ENCODE data around the gene LY9. TPM values are rescaled to one million over a fixed set of nuclear protein-coding genes. Genes with fewer than 3 reads are reported as not detected.

Gene LY9
- total RNA-seq, 1 experiment from 2014 or later, result not detected

GRCh38 chr1:160763993-160764392 lies 32.0 kb upstream of the LY9 start:
- intact Hi-C loops (cut with micrococcal nuclease), result no loop called here
- Histone ChIP-seq H3F3A (ENCODE audit: low read length, unreplicated experiment) (no peaks in the 10 kb centered on the region), H3K36me3 (ENCODE audit: low read depth, low read length) (no peaks in the 10 kb centered on the region), H3K9ac (ENCODE audit: low read length) (no peak overlapping the region), H3K4me3 (ENCODE audit: low read length) (no peak overlapping the region), H3K4me2 (ENCODE audit: low read length) (no peak overlapping the region), H3K9me3 (ENCODE audit: low read length) (no peaks in the 10 kb centered on the region), H3K79me2 (ENCODE audit: low read length) (no peaks in the 10 kb centered on the region), H3K9me2 (replicated peaks; ENCODE audit: low read length) (no peaks in the 10 kb centered on the region), H3K4me1 (ENCODE audit: insufficient read depth, low read length) (no peaks in the 10 kb centered on the region; the same call in 1 of the 2 replicates), H3K27me3 (ENCODE audit: low read length) (no peaks in the 10 kb centered on the region), H4K20me1 (ENCODE audit: low read length) (no peaks in the 10 kb centered on the region), H3K27ac (ENCODE audit: low read length) (no peak overlapping the region), H2AFZ (ENCODE audit: low read length) (no peak overlapping the region)
- no TSS peak for BruUV-seq (replicated peaks)
- DNase-seq (no peak), ATAC-seq (no peak)
- POLR2A ChIA-PET (ENCODE audit: unreplicated experiment), result no interaction called here
- TF ChIP-seq CTCF (conservative IDR thresholded peaks at IDR 0.05; ENCODE audit: low read depth, low read length) (no peak), EZH2phosphoT487 (IDR thresholded peaks at IDR 0.05; ENCODE audit: borderline replicate concordance, low read length) (no peak), EZH2 (IDR thresholded peaks at IDR 0.05; ENCODE audit: low read length, unreplicated experiment) (no peak)
- CTCF ChIA-PET, result no interaction called here

DNA sequence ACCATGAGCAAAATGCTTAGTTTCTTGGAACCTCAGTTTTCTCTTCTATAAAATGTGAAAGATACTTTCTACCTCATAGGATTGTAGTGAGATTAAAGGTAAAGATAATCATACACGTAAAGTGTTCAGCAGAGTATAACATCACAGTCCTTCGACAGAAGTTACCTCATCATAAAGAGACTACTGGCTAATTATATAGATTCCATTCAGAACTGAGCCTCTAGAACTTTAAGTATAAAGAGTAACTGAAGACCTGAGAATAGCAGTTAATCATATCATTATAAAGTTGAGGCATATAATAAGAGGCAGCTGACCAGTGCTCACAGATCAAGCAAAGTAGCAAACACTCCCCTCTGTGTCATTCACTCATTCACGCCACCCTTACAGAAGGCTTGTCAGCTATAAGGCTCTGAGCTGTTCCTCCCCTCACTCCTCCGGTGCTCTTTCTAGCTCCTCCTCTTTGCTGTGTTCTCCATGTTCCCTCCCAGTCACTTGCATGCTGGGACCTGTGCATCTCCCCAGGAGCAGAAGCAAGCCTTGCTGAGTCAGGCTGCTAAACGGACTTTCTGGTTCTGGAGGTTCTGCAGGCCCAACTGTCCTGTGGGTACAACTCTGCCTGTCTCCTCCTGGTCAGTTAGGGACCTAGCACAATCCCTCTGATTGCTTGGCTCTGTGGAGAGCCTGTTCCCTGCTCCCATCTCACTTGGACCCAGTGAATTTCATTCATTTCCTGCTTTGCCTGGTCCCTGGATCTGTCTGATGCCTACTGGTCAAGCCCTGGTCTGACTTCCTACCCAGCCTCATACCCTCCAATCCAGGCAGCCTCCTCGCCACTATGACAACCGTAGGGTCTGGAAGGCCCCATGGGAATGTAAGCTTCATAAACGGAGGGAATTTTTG lies 28.3 kb upstream of the LY9 start:
- Histone ChIP-seq H2AFZ (ENCODE audit: low read length) (peak overlapping the region; percentile 63), H4K20me1 (ENCODE audit: low read length) (no peaks in the 10 kb centered on the region), H3K9me2 (replicated peaks; ENCODE audit: low read length) (no peaks in the 10 kb centered on the region), H3K79me2 (ENCODE audit: low read length) (no peaks in the 10 kb centered on the region), H3K9me3 (ENCODE audit: low read length) (no peaks in the 10 kb centered on the region), H3F3A (ENCODE audit: low read length, unreplicated experiment) (no peaks in the 10 kb centered on the region), H3K4me2 (ENCODE audit: low read length) (peak overlapping the region; percentile 29), H3K27me3 (ENCODE audit: low read length) (no peaks in the 10 kb centered on the region), H3K9ac (ENCODE audit: low read length) (no peak overlapping the region), H3K36me3 (ENCODE audit: low read depth, low read length) (no peaks in the 10 kb centered on the region), H3K27ac (ENCODE audit: low read length) (no peak overlapping the region), H3K4me1 (ENCODE audit: insufficient read depth, low read length) (no peaks in the 10 kb centered on the region; the same call in 1 of the 2 replicates), H3K4me3 (ENCODE audit: low read length) (no peak overlapping the region; the same call in 1 of the 2 replicates)
- intact Hi-C loops (cut with micrococcal nuclease), result loop anchor here (5.0 kb wide), 1 partner anchor 40 kb away; no protein-coding TSS in a partner anchor
- no peak for TF ChIP-seq EZH2phosphoT487 (IDR thresholded peaks at IDR 0.05; ENCODE audit: borderline replicate concordance, low read length)
- TF ChIP-seq EZH2 (IDR thresholded peaks at IDR 0.05; ENCODE audit: low read length, unreplicated experiment), result no peak
- BruUV-seq (replicated peaks), result no TSS peak
- DNase-seq (no peak), ATAC-seq (peak; percentile 59)
- ChIA-PET CTCF (interaction anchor here (0.6 to 1.0 kb wide), 4 partner anchors 41 to 187 kb away, joined by 3 to 4 read pairs (median 3); partner anchors contain the start of gene ITLN2), POLR2A (ENCODE audit: unreplicated experiment) (interaction anchor here (0.6 kb wide), 1 partner anchor 563 kb away, joined by 5 read pairs; no protein-coding TSS in a partner anchor)

DNA sequence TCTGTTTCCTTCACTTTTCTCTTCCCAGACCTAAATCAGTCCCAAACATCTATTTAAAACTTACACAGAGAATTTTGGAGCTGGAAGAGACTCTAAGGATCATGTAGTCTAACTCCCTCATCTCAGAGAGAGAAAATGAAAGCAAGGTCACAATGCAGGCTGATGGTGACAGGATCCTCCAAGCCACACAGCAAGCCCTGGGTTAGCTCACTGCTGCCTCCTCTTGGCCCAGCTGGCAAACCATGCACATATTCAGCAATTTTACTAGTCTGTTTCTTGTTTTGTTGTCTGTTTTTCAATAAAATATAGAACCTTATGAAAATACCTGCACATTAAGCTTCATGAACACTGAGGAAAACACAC lies 27.7 kb upstream of the LY9 start:
- Histone ChIP-seq H3K79me2 (ENCODE audit: low read length) (no peaks in the 10 kb centered on the region), H3K27ac (ENCODE audit: low read length) (no peak overlapping the region), H3K9me3 (ENCODE audit: low read length) (no peaks in the 10 kb centered on the region), H3K9ac (ENCODE audit: low read length) (no peak overlapping the region), H3K9me2 (replicated peaks; ENCODE audit: low read length) (no peaks in the 10 kb centered on the region), H3K27me3 (ENCODE audit: low read length) (no peaks in the 10 kb centered on the region), H3K4me3 (ENCODE audit: low read length) (no peak overlapping the region; the same call in 1 of the 2 replicates), H3K36me3 (ENCODE audit: low read depth, low read length) (no peaks in the 10 kb centered on the region), H3K4me1 (ENCODE audit: insufficient read depth, low read length) (no peaks in the 10 kb centered on the region; the same call in 1 of the 2 replicates), H3K4me2 (ENCODE audit: low read length) (peak overlapping the region; percentile 29), H4K20me1 (ENCODE audit: low read length) (no peaks in the 10 kb centered on the region), H2AFZ (ENCODE audit: low read length) (peak overlapping the region; percentile 63), H3F3A (ENCODE audit: low read length, unreplicated experiment) (no peaks in the 10 kb centered on the region)
- BruUV-seq (replicated peaks), result no TSS peak
- intact Hi-C loops (cut with micrococcal nuclease), result loop anchor here (5.0 kb wide), 1 partner anchor 41 kb away; no protein-coding TSS in a partner anchor
- peak; percentile 67 for ATAC-seq
- ChIA-PET CTCF (interaction anchor here (0.6 to 1.0 kb wide), 4 partner anchors 41 to 186 kb away, joined by 3 to 4 read pairs (median 3); partner anchors contain the start of gene ITLN2), POLR2A (ENCODE audit: unreplicated experiment) (interaction anchor here (0.6 kb wide), 1 partner anchor 562 kb away, joined by 5 read pairs; no protein-coding TSS in a partner anchor)
- peak; percentile 61 for DNase-seq
- peak; percentile 75 for TF ChIP-seq CTCF (conservative IDR thresholded peaks at IDR 0.05; ENCODE audit: low read depth, low read length)
- no peak for TF ChIP-seq EZH2phosphoT487 (IDR thresholded peaks at IDR 0.05; ENCODE audit: borderline replicate concordance, low read length)
